Naive B cell (primary cell): Measurements from ENCODE around the gene ORM2. TPM values are rescaled to one million over a fixed set of nuclear protein-coding genes. Genes with fewer than 3 reads are reported as not detected.

Source experiments
- ATAC-seq, 2 donors: fragments of 150-1000 bp; cut with Tn5 transposase; 2 replicates each; pipeline ENCODE4 v1.10.0; 2021; ENCODE audit warnings: low read depth in 2 of 2, mild to moderate bottlenecking in 2 of 2, moderate library complexity in 2 of 2
- DNase-seq: peaks from one replicate; pipeline ENCODE4 v3.0.0; 2022
- H3K27ac Mint-ChIP-seq, 6 donors: one replicate each; pipeline ENCODE4 v1.8.0; 2020 to 2022; ENCODE audit warnings: mild to moderate bottlenecking in 6 of 6, mixed read lengths in 6 of 6, moderate library complexity in 5 of 6, inconsistent platforms in 2 of 6
- H3K27me3 Mint-ChIP-seq, 3 donors: one replicate each; pipeline ENCODE4 v1.8.0; 2021 to 2022; ENCODE audit warnings: mixed read lengths in 3 of 3, mild to moderate bottlenecking in 1 of 3
- H3K36me3 Mint-ChIP-seq, 2 donors: one replicate each; pipeline ENCODE4 v1.8.0; 2020 to 2022; ENCODE audit warnings: mixed read lengths in 2 of 2, inconsistent platforms in 1 of 2, mild to moderate bottlenecking in 1 of 2
- H3K4me1 Mint-ChIP-seq, 3 donors: one replicate each; pipeline ENCODE4 v1.8.0; 2020 to 2022; ENCODE audit warnings: mixed read lengths in 3 of 3, inconsistent platforms in 1 of 3, mild to moderate bottlenecking in 1 of 3, moderate library complexity in 1 of 3
- H3K4me3 Mint-ChIP-seq, 8 donors: one replicate each; pipeline ENCODE4 v1.8.0; 2020 to 2022; ENCODE audit warnings: mild to moderate bottlenecking in 8 of 8, mixed read lengths in 8 of 8, moderate library complexity in 8 of 8, inconsistent platforms in 2 of 8
- H3K9me3 Mint-ChIP-seq, 7 donors: one replicate each; pipeline ENCODE4 v1.8.0; 2020 to 2022; ENCODE audit warnings: mixed read lengths in 7 of 7, mild to moderate bottlenecking in 5 of 7, inconsistent platforms in 2 of 7, moderate library complexity in 1 of 7
- polyA plus RNA-seq, 6 donors: library from polyadenylated mRNA; unstranded; fragments of 300-500 nt; fragmentation: Illumina TruSeq; gene quantifications; one replicate each; pipeline ENCODE4 v1.2.3, GENCODE V29; 2021; ENCODE audit warnings: low read depth in 6 of 6

The ORM2 gene
- polyA plus RNA-seq, 6 donors from 2014 or later: not detected

- peaks cover 23 to 27% of the 10 kb centered on the region in 2 donors for H3K36me3 Mint-ChIP-seq
- ATAC-seq: no peak
- H3K27me3 Mint-ChIP-seq: no peaks in the 10 kb centered on the region
These were observed 40.7 kb downstream of the ORM2 start for GRCh38 chr9:114370251-114370967.

DNA sequence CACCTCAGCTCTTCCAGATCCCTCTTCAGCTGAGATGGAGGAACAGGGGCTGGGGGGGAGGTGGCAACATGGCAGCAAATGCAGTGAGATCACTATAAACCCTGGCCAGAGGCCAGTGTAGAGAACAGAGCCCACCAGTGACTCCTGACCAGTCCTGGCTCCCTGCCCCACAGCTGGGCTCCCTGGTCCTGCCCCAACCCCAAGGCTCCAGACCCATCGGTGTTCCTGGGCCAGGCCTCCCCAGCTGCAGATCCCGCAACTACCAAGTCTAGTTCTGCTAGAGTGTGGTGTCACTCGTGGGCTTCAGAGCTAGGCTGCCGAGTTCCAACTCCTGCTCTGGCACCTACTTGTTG, 41.3 kb downstream of the ORM2 start:
- Mint-ChIP-seq H3K27ac (peak overlapping the region; percentile 79 to 99 (median 98)), H3K4me3 (peak overlapping the region in 7 of 8 donors; percentile 26 to 85 (median 79)), H3K27me3 (no peaks in the 10 kb centered on the region), H3K4me1 (peaks cover 72 to 97% (median 96%) of the 10 kb centered on the region in 3 donors), H3K36me3 (peaks cover 23 to 28% of the 10 kb centered on the region in 2 donors), H3K9me3 (peaks cover 0 to 5% (median 0%) of the 10 kb centered on the region in 7 donors)
- no peak for ATAC-seq
- DNase-seq: no peak

More at GRCh38 chr9:114370251-114370967, 40.7 kb downstream of the ORM2 start:
- DNase-seq: no peak
- H3K9me3 Mint-ChIP-seq: peaks cover 0 to 5% (median 0%) of the 10 kb centered on the region in 7 donors
- peak overlapping the region; percentile 79 to 99 (median 98) for H3K27ac Mint-ChIP-seq
- H3K4me3 Mint-ChIP-seq: peak overlapping the region in 6 of 8 donors; percentile 26 to 85 (median 80)
- H3K4me1 Mint-ChIP-seq: peaks cover 70 to 97% (median 92%) of the 10 kb centered on the region in 3 donors

- peaks cover 23 to 28% of the 10 kb centered on the region in 2 donors for H3K36me3 Mint-ChIP-seq
- no peak for DNase-seq
These were observed 41.8 kb downstream of the ORM2 start for GRCh38 chr9:114371343-114371944.

GRCh38 chr9:114371973-114372917, 42.6 kb downstream of the ORM2 start:
- H3K36me3 Mint-ChIP-seq: peaks cover 18 to 28% of the 10 kb centered on the region in 2 donors
- peaks cover 0 to 5% (median 0%) of the 10 kb centered on the region in 7 donors for H3K9me3 Mint-ChIP-seq
- H3K4me1 Mint-ChIP-seq: peaks cover 60 to 94% (median 91%) of the 10 kb centered on the region in 3 donors
- ATAC-seq (peak in 1 of 2 donors; percentile 5), DNase-seq (no peak)
- H3K27me3 Mint-ChIP-seq: no peaks in the 10 kb centered on the region
- peak overlapping the region; percentile 79 to 99 (median 98) for H3K27ac Mint-ChIP-seq
- H3K4me3 Mint-ChIP-seq: peak overlapping the region; percentile 26 to 92 (median 82)

More at GRCh38 chr9:114371343-114371944, 41.8 kb downstream of the ORM2 start:
- Mint-ChIP-seq H3K27ac (peak overlapping the region; percentile 79 to 99 (median 98)), H3K4me1 (peaks cover 68 to 94% (median 94%) of the 10 kb centered on the region in 3 donors), H3K4me3 (peak overlapping the region; percentile 26 to 92 (median 78)), H3K9me3 (peaks cover 0 to 5% (median 0%) of the 10 kb centered on the region in 7 donors), H3K27me3 (no peaks in the 10 kb centered on the region)
- ATAC-seq: no peak

GRCh38 chr9:114372921-114373448, 43.3 kb downstream of the ORM2 start:
- Mint-ChIP-seq H3K4me1 (peaks cover 61 to 94% (median 90%) of the 10 kb centered on the region in 3 donors), H3K4me3 (peak overlapping the region; percentile 26 to 92 (median 82)), H3K9me3 (peaks cover 0 to 5% (median 0%) of the 10 kb centered on the region in 7 donors), H3K27me3 (no peaks in the 10 kb centered on the region), H3K36me3 (peaks cover 21 to 30% of the 10 kb centered on the region in 2 donors), H3K27ac (peak overlapping the region; percentile 79 to 99 (median 97))
- DNase-seq (peak; percentile 96), ATAC-seq (peak; percentile 94 to 96)

DNA sequence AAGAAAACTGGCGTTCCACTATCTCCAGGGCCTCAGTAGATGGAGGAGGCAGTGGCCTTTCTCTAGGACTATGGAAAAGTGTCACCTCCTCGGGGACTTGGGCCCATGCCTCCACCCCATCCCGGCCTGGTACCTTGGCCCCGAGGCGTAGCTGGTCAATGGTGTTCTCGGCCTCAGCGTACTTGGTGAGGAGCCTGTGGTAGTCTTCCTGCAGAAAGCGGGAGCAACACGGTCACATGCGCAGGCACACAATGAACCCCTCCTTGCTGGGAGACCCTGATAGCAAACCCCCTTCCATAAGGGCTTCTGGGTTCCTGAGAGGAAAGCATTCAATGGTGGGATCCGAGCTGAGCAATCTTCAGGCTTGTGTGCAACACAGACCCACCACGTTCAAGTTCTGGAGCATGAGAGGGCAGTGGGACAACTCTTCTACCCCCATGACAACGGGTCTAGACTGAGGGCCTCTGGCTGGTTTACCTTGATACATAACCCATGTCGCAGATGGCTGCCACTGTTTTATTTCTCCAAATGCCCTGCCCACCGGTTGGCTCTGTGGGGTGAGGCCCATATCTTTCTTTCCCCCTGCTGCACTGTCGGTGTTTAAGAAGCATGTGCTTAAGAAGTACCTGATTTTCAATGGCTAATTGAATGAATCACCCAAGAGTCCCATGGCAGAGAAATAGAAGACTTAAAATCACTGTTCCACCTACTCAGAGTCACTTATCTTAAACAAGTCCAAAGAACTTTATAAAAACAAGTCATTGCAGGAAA, 44.5 kb downstream of the ORM2 start:
- Mint-ChIP-seq H3K27me3 (no peaks in the 10 kb centered on the region), H3K27ac (peak overlapping the region; percentile 33 to 99 (median 96)), H3K9me3 (peaks cover 0 to 5% (median 0%) of the 10 kb centered on the region in 7 donors), H3K4me1 (peaks cover 64 to 97% (median 91%) of the 10 kb centered on the region in 3 donors), H3K36me3 (peaks cover 31 to 34% of the 10 kb centered on the region in 2 donors), H3K4me3 (peak overlapping the region; percentile 20 to 85 (median 66))
- ATAC-seq (no peak), DNase-seq (no peak)

GRCh38 chr9:114374936-114375335, 45.3 kb downstream of the ORM2 start:
- peak overlapping the region in 6 of 8 donors; percentile 6 to 85 (median 18) for H3K4me3 Mint-ChIP-seq
- peaks cover 60 to 97% (median 86%) of the 10 kb centered on the region in 3 donors for H3K4me1 Mint-ChIP-seq
- H3K9me3 Mint-ChIP-seq: no peaks in the 10 kb centered on the region
- H3K36me3 Mint-ChIP-seq: peaks cover 26 to 29% of the 10 kb centered on the region in 2 donors
- no peaks in the 10 kb centered on the region for H3K27me3 Mint-ChIP-seq
- DNase-seq (no peak), ATAC-seq (no peak)
- peak overlapping the region; percentile 1 to 99 (median 93) for H3K27ac Mint-ChIP-seq

DNA sequence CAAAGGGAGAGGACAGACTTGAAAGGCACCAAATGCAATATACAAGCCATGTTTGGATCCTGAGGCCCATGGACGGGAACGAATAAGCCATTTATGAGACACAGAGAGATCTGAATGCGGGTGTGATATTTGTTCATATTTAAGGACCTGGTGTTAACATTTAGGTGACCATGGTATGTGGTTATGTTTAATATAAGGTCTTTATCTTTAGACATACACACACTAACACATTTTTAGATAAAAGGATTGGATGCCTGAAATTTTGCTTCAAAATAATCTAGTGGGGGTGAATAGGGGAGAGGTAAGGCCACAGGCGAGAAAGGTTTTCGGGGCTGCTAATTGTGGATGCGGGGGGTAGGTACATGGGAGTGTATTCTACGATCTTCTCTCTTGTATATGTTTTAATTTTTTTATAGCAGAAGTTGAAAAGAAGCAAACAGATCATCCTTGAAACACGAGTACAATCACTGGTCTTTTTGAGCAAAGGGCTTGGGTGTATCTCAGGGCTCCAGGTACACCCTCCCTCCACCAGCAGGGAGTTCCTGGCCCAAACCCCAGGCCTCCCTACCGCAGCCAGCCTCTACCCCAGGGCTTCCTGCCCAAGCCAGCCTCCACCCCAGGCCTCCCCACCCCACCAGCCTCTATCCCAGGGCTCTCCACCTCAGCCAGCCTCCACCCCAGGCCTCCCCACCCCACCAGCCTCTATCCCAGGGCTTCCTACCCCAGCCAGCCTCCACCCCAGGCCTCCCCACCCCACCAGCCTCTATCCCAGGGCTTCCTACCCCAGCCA, 45.9 kb downstream of the ORM2 start:
- H3K4me1 Mint-ChIP-seq: peaks cover 60 to 96% (median 84%) of the 10 kb centered on the region in 3 donors
- H3K27me3 Mint-ChIP-seq: no peaks in the 10 kb centered on the region
- peak overlapping the region; percentile 79 to 99 (median 95) for H3K27ac Mint-ChIP-seq
- DNase-seq (no peak), ATAC-seq (no peak)
- peak overlapping the region in 5 of 8 donors; percentile 9 to 85 (median 20) for H3K4me3 Mint-ChIP-seq
- H3K9me3 Mint-ChIP-seq: no peaks in the 10 kb centered on the region
- peaks cover 25 to 33% of the 10 kb centered on the region in 2 donors for H3K36me3 Mint-ChIP-seq

GRCh38 chr9:114376586-114377445, 47.1 kb downstream of the ORM2 start:
- peak overlapping the region in 5 of 6 donors; percentile 76 to 95 (median 79) for H3K27ac Mint-ChIP-seq
- peak overlapping the region in 2 of 8 donors; percentile 16 to 40 for H3K4me3 Mint-ChIP-seq
- DNase-seq (no peak), ATAC-seq (no peak)
- no peaks in the 10 kb centered on the region for H3K9me3 Mint-ChIP-seq
- H3K27me3 Mint-ChIP-seq: no peaks in the 10 kb centered on the region
- peaks cover 25 to 33% of the 10 kb centered on the region in 2 donors for H3K36me3 Mint-ChIP-seq
- peaks cover 53 to 92% (median 80%) of the 10 kb centered on the region in 3 donors for H3K4me1 Mint-ChIP-seq

GRCh38 chr9:114378016-114378415, 48.3 kb downstream of the ORM2 start:
- Mint-ChIP-seq H3K27me3 (no peaks in the 10 kb centered on the region), H3K36me3 (peaks cover 25 to 39% of the 10 kb centered on the region in 2 donors), H3K4me1 (peaks cover 50 to 92% (median 80%) of the 10 kb centered on the region in 3 donors), H3K4me3 (peak overlapping the region in 5 of 8 donors; percentile 4 to 77 (median 37)), H3K9me3 (no peaks in the 10 kb centered on the region), H3K27ac (peak overlapping the region; percentile 60 to 99 (median 92))
- DNase-seq (no peak), ATAC-seq (no peak)
